Measurements from ENCODE around the gene SLC25A25.

SLC25A25 gene

GRCh38 chr9:128145536-128145935 is 77.5 kb downstream of the SLC25A25 start:
- no peak overlapping the region for H3K4me3 ChIP-seq (ENCODE audit: low read length)
- DNase-seq (ENCODE audit: low read depth), result peak; percentile 99
- TF ChIP-seq CTCF (IDR thresholded peaks at IDR 0.05; ENCODE audit: insufficient read depth, low read depth, low read length, missing control alignments), result no peak

GRCh38 chr9:128145951-128146351 is 77.9 kb downstream of the SLC25A25 start:
- DNase-seq (ENCODE audit: low read depth), result no peak
- no peak for TF ChIP-seq CTCF (IDR thresholded peaks at IDR 0.05; ENCODE audit: insufficient read depth, low read depth, low read length, missing control alignments)
- no peak overlapping the region for H3K4me3 ChIP-seq (ENCODE audit: low read length)

GRCh38 chr9:128146591-128147120 is 78.6 kb downstream of the SLC25A25 start:
- no peak for TF ChIP-seq CTCF (IDR thresholded peaks at IDR 0.05; ENCODE audit: insufficient read depth, low read depth, low read length, missing control alignments)
- no peak overlapping the region for H3K4me3 ChIP-seq (ENCODE audit: low read length)
- no peak for DNase-seq (ENCODE audit: low read depth)

- TF ChIP-seq CTCF (IDR thresholded peaks at IDR 0.05; ENCODE audit: insufficient read depth, low read depth, low read length, missing control alignments), result no peak
- DNase-seq (ENCODE audit: low read depth), result no peak
- H3K4me3 ChIP-seq (ENCODE audit: low read length), result no peak overlapping the region
Observed at GRCh38 chr9:128148509-128149000, 80.5 kb downstream of the SLC25A25 start.

GRCh38 chr9:128149001-128149701 is 81.1 kb downstream of the SLC25A25 start, which contains the start of gene LCN2:
TSS of gene LCN2 (plus strand) at chr9:128149453. CDS start at chr9:128149526, 73 bp downstream.
- H3K4me3 ChIP-seq (ENCODE audit: low read length), result no peak within 1 kb of the TSS
- no peak for TF ChIP-seq CTCF (IDR thresholded peaks at IDR 0.05; ENCODE audit: insufficient read depth, low read depth, low read length, missing control alignments)
- DNase-seq (ENCODE audit: low read depth), result peak; percentile 93

GRCh38 chr9:128149951-128150593 is 82.0 kb downstream of the SLC25A25 start:
- no peak for DNase-seq (ENCODE audit: low read depth)
- H3K4me3 ChIP-seq (ENCODE audit: low read length), result no peak overlapping the region
- TF ChIP-seq CTCF (IDR thresholded peaks at IDR 0.05; ENCODE audit: insufficient read depth, low read depth, low read length, missing control alignments), result no peak
